HG03558 (cell line): Measurements from ENCODE around the gene RSPH9.
A peak's percentile ranks its signal among the peaks of the same experiment; 100 is the strongest.
"Not testable (repeated sequence)": the region's sequence is repeated elsewhere in the genome, so short reads cannot be mapped to it uniquely, and the experiment has no call there.

Experiments
- ATAC-seq: cut with Tn5 transposase; IDR thresholded peaks from one replicate; pipeline ENCODE4 v1.9.1; 2021; ENCODE audit warnings: moderate number of reproducible peaks; ENCODE audit not compliant: unreplicated experiment; ENCODE audit errors: extremely low read depth

The RSPH9 gene

GRCh38 chr6:43682724-43683429 is 38.0 kb downstream of the RSPH9 start:
- ATAC-seq = no peak

DNA sequence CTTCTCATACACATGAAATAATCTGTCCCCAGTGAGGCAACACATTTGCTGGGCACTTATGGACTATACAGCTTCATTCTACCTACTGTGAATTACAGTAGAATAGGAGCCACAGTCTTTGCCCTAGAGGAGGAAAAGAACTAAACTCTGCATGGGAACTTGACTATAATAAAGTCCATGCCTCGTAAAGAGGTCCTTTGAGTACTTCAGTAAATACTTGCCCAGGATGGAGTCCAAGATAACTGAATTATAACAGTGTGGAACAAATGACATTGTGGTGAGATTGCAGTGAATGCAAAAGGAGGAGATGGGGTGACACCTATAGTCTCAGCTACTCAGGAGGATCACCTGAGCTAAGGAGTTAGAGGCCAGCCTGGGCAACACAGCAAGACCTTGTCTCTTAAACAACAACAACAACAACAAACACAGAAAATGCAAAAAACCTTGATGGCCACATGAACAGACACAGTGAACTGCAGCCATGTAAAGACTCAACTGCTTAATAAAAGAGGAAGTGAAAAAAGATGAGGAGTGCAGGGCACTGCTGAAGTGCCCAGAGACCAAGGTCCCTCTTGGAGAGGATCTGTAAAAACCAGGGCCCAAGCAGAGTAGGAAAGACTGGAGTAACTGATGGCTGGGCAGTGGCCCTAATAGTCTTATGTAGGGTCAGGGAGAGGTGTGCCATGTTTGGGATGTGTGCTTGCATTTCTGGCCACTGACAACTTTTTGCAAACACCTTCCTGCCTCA is 39.0 kb downstream of the RSPH9 start:
- no peak for ATAC-seq

- no peak for ATAC-seq
Measured at GRCh38 chr6:43687079-43687436, 42.2 kb downstream of the RSPH9 start.

GRCh38 chr6:43687437-43688347 is 42.9 kb downstream of the RSPH9 start, which contains the start of gene MRPS18A:
Gene MRPS18A, minus strand, starts transcription at chr6:43687791. Its CDS starts 12 bp downstream, at chr6:43687779.
- peak; percentile 64 for ATAC-seq

GRCh38 chr6:43689421-43689820 is 44.6 kb downstream of the RSPH9 start:
- no peak for ATAC-seq

GRCh38 chr6:43695215-43695966 is 50.6 kb downstream of the RSPH9 start:
- ATAC-seq = no peak

DNA sequence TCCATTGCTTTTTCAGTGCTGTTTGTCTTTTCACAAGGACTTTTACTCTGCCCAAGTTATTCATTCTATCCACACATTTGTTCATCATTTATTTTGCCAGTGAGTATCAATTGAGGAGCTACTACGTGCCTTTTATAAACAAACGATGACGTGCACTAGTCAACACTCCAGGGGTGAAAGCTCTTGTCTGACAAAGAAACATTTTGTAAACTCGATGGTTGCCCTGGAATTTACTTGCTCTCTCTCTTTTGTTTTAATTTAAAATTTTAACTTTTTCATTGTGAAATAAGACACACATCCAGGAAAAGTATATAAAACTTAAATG is 51.1 kb downstream of the RSPH9 start:
- no peak for ATAC-seq

- ATAC-seq = no peak
Measured at GRCh38 chr6:43697421-43697820, 52.6 kb downstream of the RSPH9 start.

DNA sequence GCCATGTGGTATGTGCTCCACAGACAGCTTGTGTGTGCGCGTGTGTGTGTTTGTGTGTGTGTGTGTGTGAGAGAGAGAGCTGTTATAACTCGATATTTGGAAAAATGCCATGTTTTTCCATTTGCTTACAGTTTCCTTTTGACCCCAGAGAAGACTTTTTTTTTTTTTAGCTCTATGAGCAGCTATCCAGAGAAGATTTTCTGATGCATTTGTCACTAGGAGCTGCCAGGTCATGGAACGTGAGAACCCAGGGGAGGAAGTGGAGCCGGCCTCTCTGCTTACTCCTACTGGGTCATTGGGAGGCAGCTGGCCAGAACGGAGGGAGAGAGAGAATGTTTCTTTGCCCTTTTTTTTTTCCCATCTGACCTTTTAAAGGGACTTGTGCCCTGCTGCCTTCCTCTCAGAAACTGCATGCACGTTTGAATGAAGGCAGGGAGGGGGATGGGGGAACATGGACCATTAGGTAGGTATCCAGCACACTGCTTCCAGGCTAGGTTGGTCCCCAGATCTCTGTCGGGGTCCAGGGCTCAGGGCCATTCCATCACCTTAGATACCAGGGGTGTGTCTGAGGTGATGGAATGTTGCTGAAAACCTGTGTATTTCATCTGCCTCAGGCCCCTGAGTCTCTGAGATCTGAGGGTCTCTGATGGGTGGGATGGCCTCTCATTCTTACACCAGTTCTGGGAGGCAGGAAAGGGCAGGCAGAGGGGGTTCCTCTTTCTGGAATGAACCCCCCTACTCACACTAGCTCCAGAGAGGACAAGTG is 53.9 kb downstream of the RSPH9 start:
- ATAC-seq = no peak

GRCh38 chr6:43699564-43700186 is 54.8 kb downstream of the RSPH9 start:
- ATAC-seq = no peak

- not testable (repeated sequence) for ATAC-seq
Measured at GRCh38 chr6:43700939-43701560, 56.2 kb downstream of the RSPH9 start.

- no peak for ATAC-seq
Measured at GRCh38 chr6:43702171-43702533, 57.3 kb downstream of the RSPH9 start.

DNA sequence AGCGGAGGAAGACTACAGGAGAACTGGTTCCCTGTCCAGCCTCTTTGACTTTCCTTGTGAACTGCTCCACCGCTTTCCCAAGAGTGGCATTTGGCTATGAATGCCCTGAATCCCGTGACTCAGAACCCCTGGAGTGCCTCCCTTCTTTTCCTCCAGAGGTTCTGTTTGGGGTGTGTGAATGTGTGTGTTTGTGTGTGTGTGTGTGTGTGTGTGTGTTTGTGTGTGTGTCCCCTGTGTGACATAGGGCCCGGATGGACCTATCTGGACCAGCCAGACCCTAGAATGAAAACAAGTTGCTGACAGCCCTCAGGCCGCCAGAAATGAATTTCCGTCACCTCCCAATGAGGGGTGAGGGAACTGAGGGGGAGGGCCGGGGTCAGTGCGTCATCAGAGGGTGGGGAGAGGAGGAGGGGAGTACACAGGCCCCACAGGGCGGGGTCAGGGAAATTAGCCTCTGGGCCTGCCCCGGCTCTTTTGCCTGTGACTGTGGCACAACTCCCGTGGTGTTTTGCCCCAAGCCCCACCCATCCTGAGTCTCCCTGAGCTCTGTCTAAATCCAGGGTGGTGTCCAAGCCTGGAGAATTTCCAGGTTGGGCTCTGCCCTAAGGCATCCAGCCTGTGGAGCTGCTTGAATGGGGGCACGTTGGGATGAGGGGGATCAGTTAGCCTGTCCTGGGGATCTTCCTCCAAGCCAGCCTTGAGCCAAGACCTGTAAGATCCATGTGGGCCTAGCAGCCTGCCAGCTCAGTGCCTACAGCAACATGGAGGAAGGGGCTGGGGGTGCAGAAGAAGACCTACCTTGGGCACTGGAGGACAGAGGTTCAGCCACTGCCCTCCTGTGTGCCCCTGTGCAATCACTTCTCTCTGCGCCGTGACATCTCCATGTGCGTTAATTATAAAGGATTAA is 58.0 kb downstream of the RSPH9 start:
- ATAC-seq = no peak

DNA sequence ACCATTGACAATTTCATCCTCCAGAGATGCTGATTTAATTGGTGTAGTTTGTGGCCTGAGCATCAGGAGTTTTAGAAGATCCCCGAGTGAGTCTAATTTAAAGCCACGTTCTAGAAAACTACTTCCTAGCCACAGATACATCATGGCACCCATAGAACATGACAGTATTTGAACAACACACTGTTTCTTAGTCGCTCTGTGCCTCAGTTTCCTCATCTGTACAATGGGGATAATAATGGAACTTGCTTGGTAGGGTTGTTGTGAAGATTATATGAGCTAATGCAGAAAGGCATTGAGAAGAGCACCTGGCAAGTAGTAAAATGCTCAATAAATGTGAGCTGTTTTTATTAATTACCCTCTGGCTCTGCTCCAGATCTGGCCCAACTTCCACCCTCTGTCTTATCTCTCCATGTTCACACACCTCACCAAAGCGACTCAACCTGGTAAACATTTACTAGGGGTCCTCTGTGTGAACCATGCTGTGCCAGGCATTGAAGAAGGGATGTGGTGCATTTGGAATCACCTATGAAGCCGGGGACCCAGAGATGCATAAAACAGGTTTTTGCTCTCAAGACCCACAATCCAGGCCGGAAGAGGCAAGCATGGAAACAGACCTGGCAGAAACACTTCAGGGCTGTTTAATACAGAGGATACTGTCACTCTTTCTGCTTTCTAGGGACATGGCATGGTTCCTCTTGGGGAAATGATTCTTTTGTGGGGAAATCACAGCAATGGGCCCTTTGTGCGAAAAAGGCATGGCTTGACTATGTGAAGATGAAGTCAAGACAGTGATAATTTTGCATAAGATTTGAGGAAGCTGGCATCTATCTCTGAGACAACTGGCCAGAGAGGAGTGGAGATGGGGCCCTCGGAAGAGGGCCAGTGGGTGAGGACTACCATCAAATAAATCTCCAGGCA is 58.9 kb downstream of the RSPH9 start:
- no peak for ATAC-seq

GRCh38 chr6:43705996-43706395 is 61.2 kb downstream of the RSPH9 start:
- ATAC-seq = no peak

DNA sequence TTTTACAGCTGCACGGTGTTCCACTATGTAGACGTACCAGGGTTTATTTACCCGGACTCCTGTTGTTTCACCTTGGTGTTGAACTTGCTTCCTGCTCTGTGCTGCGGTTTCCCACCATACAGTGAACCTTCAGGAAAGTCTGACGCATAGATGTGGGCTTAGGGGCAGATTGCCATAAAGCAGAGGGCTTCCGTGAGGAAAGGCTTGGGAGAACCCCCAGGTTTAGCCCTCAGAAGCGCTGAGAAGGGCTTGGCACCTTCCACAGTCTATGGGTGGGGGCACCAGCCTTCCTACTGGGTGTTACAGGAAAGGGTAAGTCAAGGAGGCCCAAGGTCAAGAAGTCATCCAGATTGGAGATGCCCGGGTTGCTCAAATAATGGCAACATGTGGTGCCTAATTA is 62.0 kb downstream of the RSPH9 start:
- ATAC-seq = no peak

DNA sequence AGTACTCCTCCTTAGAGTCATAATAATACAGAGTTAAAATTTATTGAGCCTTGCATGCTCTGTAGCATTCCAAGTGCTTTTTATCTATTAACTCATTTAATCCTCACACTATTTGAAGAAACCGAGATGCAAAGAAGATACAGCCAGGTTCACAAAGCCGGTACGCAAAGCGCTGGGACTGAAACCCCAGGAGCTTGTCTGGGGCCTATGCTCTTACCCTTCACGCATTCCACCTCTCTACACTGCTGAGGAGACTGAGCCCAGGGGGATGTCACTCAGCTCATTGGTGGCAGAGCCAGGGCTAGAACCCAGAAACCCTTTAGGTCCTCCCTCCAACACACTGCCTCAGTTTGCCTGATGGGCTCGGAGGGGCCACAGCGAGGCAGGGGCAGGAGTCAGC is 62.4 kb downstream of the RSPH9 start:
- no peak for ATAC-seq
